IMR-90 (cell line): ENCODE data around the gene PPIH.

Source experiments
- FOS ChIP-seq: fragments of 150-350 bp; IDR thresholded peaks from 2 replicates; pipeline ENCODE4 v1.6.1; 2016; ENCODE audit warnings: low read depth, low read length
- TF ChIP-seq, protein P1 (sequence below): fragments of 150-350 bp; IDR thresholded peaks from 2 replicates; pipeline ENCODE4 v1.6.1; 2017; ENCODE audit warnings: mild to moderate bottlenecking, antibody characterized with exemption, low read length, low read depth

DNA sequence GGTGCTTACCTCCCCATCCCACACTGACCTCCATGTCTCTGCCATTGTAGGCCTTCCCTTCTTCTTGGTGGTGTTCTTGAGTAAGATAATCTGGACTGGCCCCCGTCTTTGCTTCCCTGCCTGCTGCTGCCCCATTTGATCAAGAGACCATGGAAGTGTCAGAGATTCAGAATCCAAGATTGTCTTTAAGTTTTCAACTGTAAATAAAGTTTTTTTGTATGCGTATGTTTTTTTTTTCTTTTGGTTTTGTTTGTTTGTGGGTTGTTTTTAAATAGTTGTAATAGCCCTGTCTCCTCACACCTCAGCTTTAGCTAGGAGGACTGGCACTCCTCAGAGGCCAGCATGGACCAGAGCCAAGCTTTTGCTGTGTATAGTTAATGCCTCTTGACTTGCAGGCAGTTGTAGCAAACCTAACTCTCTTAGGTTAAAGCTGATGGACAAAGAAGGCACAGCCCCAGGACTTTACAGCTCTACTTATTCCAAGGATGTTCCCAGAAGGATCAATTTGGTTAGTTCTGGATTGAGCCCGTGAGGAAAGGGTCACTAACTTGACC is 18.4 kb downstream of the PPIH start:
- TF ChIP-seq, protein P1, sequence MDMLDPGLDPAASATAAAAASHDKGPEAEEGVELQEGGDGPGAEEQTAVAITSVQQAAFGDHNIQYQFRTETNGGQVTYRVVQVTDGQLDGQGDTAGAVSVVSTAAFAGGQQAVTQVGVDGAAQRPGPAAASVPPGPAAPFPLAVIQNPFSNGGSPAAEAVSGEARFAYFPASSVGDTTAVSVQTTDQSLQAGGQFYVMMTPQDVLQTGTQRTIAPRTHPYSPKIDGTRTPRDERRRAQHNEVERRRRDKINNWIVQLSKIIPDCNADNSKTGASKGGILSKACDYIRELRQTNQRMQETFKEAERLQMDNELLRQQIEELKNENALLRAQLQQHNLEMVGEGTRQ, result no peak
- no peak for TF ChIP-seq FOS
